Suprapubic skin (tissue), 4 donors: Measurements from ENCODE around the gene GNB2. TPM values are rescaled to one million over a fixed set of nuclear protein-coding genes. Genes with fewer than 3 reads are reported as not detected.
A peak's percentile ranks its signal among the peaks of the same experiment; 100 is the strongest.

ENCODE experiments used
- DNase-seq, 2 donors: peaks; one replicate each; pipeline ENCODE4 v3.0.0-alpha.2; 2019; ENCODE audit warnings: low spot score in 2 of 2
- H3K27ac ChIP-seq: fragments of 200-600 bp; sonication (generic); one replicate; pipeline ENCODE4 v1.5.1; 2019
- H3K27me3 ChIP-seq: fragments of 200-600 bp; sonication (generic); one replicate; pipeline ENCODE4 v1.5.1; 2019
- H3K36me3 ChIP-seq: fragments of 200-600 bp; sonication (generic); one replicate; pipeline ENCODE4 v1.5.1; 2019
- H3K4me1 ChIP-seq: fragments of 200-600 bp; sonication (generic); one replicate; pipeline ENCODE4 v1.5.1; 2019
- H3K4me3 ChIP-seq: fragments of 200-600 bp; sonication (generic); one replicate; pipeline ENCODE4 v1.5.1; 2019; ENCODE audit warnings: mild to moderate bottlenecking
- H3K9me3 ChIP-seq: fragments of 200-600 bp; sonication (generic); one replicate; pipeline ENCODE4 v1.5.1; 2019
- CTCF ChIP-seq, 2 donors: fragments of 200-600 bp in 1 of 2; fragments of 450-650 bp in 1 of 2; sonication (generic) in 1 of 2; IDR thresholded peaks; one replicate each; pipeline ENCODE4 v1.5.1; 2016 to 2019; ENCODE audit warnings: antibody characterized with exemption in 2 of 2, mild to moderate bottlenecking in 1 of 2, moderate library complexity in 1 of 2
- EP300 ChIP-seq: sonication (generic); formaldehyde crosslinking; IDR thresholded peaks from one replicate; pipeline ENCODE4 v1.6.1; 2017; ENCODE audit warnings: antibody characterized with exemption
- POLR2A ChIP-seq, 2 donors: fragments of 450-650 bp; IDR thresholded peaks; one replicate each; pipeline ENCODE4 v1.6.1; 2017; ENCODE audit warnings: antibody characterized with exemption in 2 of 2, mild to moderate bottlenecking in 2 of 2, moderate library complexity in 2 of 2
- POLR2AphosphoS5 ChIP-seq, 3 donors: sonication (generic); formaldehyde crosslinking; IDR thresholded peaks; one replicate each; pipeline ENCODE4 v1.6.1; 2017; ENCODE audit warnings: antibody characterized with exemption in 3 of 3
- WGBS: methylation state at CpG from one replicate; pipeline ENCODE4 v1.1.5; 2018; 5-methylcytosine and 5-hydroxymethylcytosine counted together
- total RNA-seq, 4 donors: library from RNA; depleted of rRNA; stranded (reverse); fragments of >200 nt; gene quantifications; one replicate each; pipeline ENCODE4 v1.1.0, GENCODE V29; 2016

Gene GNB2
- 100 to 1,000 TPM; 228 to 311 (median 300) TPM for total RNA-seq

GRCh38 chr7:100673302-100673941 is at the start of gene GNB2:
GNB2 (plus strand) TSS chr7:100673740; CDS start chr7:100676266, 2,526 bp downstream.
- H3K27me3 ChIP-seq: no peaks in the 10 kb centered on the region
- peaks cover 20% of the 10 kb centered on the region for H3K36me3 ChIP-seq
- peak within 1 kb of the TSS; percentile 93 for H3K27ac ChIP-seq
- 1% methylated on average over 10 of the region's 65 CpGs for WGBS
- DNase-seq: peak; percentile 99 to 100
- peak within 1 kb of the TSS; percentile 87 for H3K4me3 ChIP-seq
- peaks cover 29% of the 10 kb centered on the region for H3K4me1 ChIP-seq
- peak in 1 of 2 donors; percentile 78 for TF ChIP-seq POLR2A (IDR thresholded peaks at IDR 0.05)
- TF ChIP-seq CTCF (IDR thresholded peaks at IDR 0.05): no peak
- peak; percentile 8 to 100 (median 99) for TF ChIP-seq POLR2AphosphoS5 (IDR thresholded peaks at IDR 0.05)
- TF ChIP-seq EP300: no peak
- H3K9me3 ChIP-seq: no peaks in the 10 kb centered on the region

- WGBS: 82% methylated on average over 15 of the region's 15 CpGs
- H3K9me3 ChIP-seq: no peaks in the 10 kb centered on the region
- TF ChIP-seq CTCF (IDR thresholded peaks at IDR 0.05): no peak
- no peak for TF ChIP-seq POLR2A (IDR thresholded peaks at IDR 0.05)
- TF ChIP-seq EP300: no peak
- no peak for TF ChIP-seq POLR2AphosphoS5 (IDR thresholded peaks at IDR 0.05)
- no peak for DNase-seq
- peaks cover 12% of the 10 kb centered on the region for H3K4me1 ChIP-seq
- no peaks in the 10 kb centered on the region for H3K27me3 ChIP-seq
- peaks cover 6% of the 10 kb centered on the region for H3K36me3 ChIP-seq
- H3K4me3 ChIP-seq: no peak overlapping the region
- H3K27ac ChIP-seq: no peak overlapping the region
Observed at GRCh38 chr7:100623951-100624824, 49.4 kb upstream of the GNB2 start.

- Histone ChIP-seq H3K4me1 (peaks cover 12% of the 10 kb centered on the region), H3K27ac (no peak overlapping the region), H3K9me3 (no peaks in the 10 kb centered on the region), H3K27me3 (no peaks in the 10 kb centered on the region), H3K36me3 (peaks cover 1% of the 10 kb centered on the region), H3K4me3 (no peak overlapping the region)
- no peak for DNase-seq
- TF ChIP-seq CTCF (IDR thresholded peaks at IDR 0.05) (no peak), EP300 (no peak), POLR2A (IDR thresholded peaks at IDR 0.05) (no peak), POLR2AphosphoS5 (IDR thresholded peaks at IDR 0.05) (no peak)
- WGBS: 20% methylated on average over 3 of the region's 3 CpGs
Observed at GRCh38 chr7:100626055-100626454, 47.5 kb upstream of the GNB2 start.

GRCh38 chr7:100626530-100627237 is 46.9 kb upstream of the GNB2 start:
- Histone ChIP-seq H3K27ac (no peak overlapping the region), H3K36me3 (no peaks in the 10 kb centered on the region)
- DNase-seq: peak; percentile 88 to 90

More at GRCh38 chr7:100626530-100627237, 46.9 kb upstream of the GNB2 start:
- TF ChIP-seq POLR2AphosphoS5 (IDR thresholded peaks at IDR 0.05) (no peak), EP300 (no peak), CTCF (IDR thresholded peaks at IDR 0.05) (no peak), POLR2A (IDR thresholded peaks at IDR 0.05) (no peak)
- 4% methylated on average over 16 of the region's 37 CpGs for WGBS
- H3K4me1 ChIP-seq: peaks cover 12% of the 10 kb centered on the region
- peak overlapping the region; percentile 38 for H3K4me3 ChIP-seq
- no peaks in the 10 kb centered on the region for H3K9me3 ChIP-seq
- no peaks in the 10 kb centered on the region for H3K27me3 ChIP-seq
